A549 (cell line): Measurements from ENCODE around the gene SMAD6. TPM values are rescaled to one million over a fixed set of nuclear protein-coding genes. Genes with fewer than 3 reads are reported as not detected.
A peak's percentile ranks its signal among the peaks of the same experiment; 100 is the strongest.

Experiments used
- ATAC-seq, 2 experiments: fragments of 200-7000 bp in 1 of 2; fragments of >200 bp in 1 of 2; cut with Nextera tagmentation in 1 of 2; cut with Tn5 transposase in 1 of 2; 3 replicates each; pipeline versions ENCODE4 v1.8.0 to v1.9.1; 2018 to 2020; ENCODE audit warnings: mild to moderate bottlenecking in 1 of 2, moderate library complexity in 1 of 2
- CTCF ChIA-PET: fragments of 300-600 bp; sonication (Branson Sonifier 250); formaldehyde crosslinking; extraction: SDS; loops from one replicate; lab custom pipeline; 2021; ENCODE audit warnings: antibody characterized with exemption, inconsistent platforms; lab: Yijun Ruan, JAX
- POLR2A ChIA-PET: fragments of 350-600 bp; formaldehyde crosslinking; extraction: SDS; loops from one replicate; lab custom pipeline; 2021; ENCODE audit warnings: antibody characterized with exemption, inconsistent platforms; lab: Yijun Ruan, JAX
- DNase-seq, 2 experiments: peaks; one replicate each; pipeline versions ENCODE4 v3.0.0 to v3.0.0-alpha.2; 2011 to 2016; ENCODE audit warnings: low read depth in 1 of 2, low spot score in 1 of 2
- FAIRE-seq: peaks from 2 replicates; lab custom pipeline; 2011; peaks lifted over from hg19 to GRCh38; lab: Jason Lieb, UNC
- H3K27ac ChIP-seq, 2 experiments: fragments of >200 bp; sonication (Bioruptor Twin); formaldehyde crosslinking; 3 replicates each; pipeline ENCODE4 v1.5.1; 2016 to 2017
- H3K4me1 ChIP-seq: fragments of >200 bp; sonication (Bioruptor Twin); formaldehyde crosslinking; 3 replicates; pipeline ENCODE4 v1.6.1; 2016
- H3K4me2 ChIP-seq: fragments of >200 bp; sonication (Bioruptor Twin); formaldehyde crosslinking; 3 replicates; pipeline ENCODE4 v1.6.1; 2016
- H3K4me3 ChIP-seq: fragments of >200 bp; sonication (Bioruptor Twin); formaldehyde crosslinking; 3 replicates; pipeline ENCODE4 v1.5.1; 2016
- H3K9me3 ChIP-seq: fragments of >200 bp; sonication (Bioruptor Twin); formaldehyde crosslinking; 3 replicates; pipeline ENCODE4 v1.6.1; 2016
- CEBPB ChIP-seq, 2 experiments: fragments of >200 bp in 1 of 2; sonication (Bioruptor Twin) in 1 of 2; formaldehyde crosslinking in 1 of 2; IDR thresholded peaks; 2 replicates each; pipeline ENCODE4 v1.6.1; 2012 to 2016
- CHD2 ChIP-seq: fragments of 150-350 bp; IDR thresholded peaks from 2 replicates; pipeline ENCODE4 v1.6.1; 2014; ENCODE audit warnings: low read length; ENCODE audit not compliant: partially characterized antibody
- ESRRA ChIP-seq: fragments of 150-350 bp; IDR thresholded peaks from 2 replicates; pipeline ENCODE4 v1.6.1; 2014; ENCODE audit warnings: mild to moderate bottlenecking, low read length, borderline replicate concordance
- FOSL2 ChIP-seq, 2 experiments: fragments of 450-650 bp in 1 of 2; fragments of >200 bp in 1 of 2; sonication (Bioruptor Twin) in 1 of 2; formaldehyde crosslinking; IDR thresholded peaks; 2 replicates each; pipeline versions ENCODE4 v1.5.0 to v1.6.1; 2016 to 2020; ENCODE audit warnings: mild to moderate bottlenecking in 1 of 2, moderate library complexity in 1 of 2
- FOXS1 ChIP-seq: fragments of 250-450 bp; sonication (Bioruptor Pico); IDR thresholded peaks from 2 replicates; pipeline ENCODE4 v1.5.0; 2020; ENCODE audit warnings: mild to moderate bottlenecking, moderate library complexity
- GATA3 ChIP-seq: IDR thresholded peaks from 2 replicates; pipeline ENCODE4 v1.6.1; 2012; ENCODE audit warnings: borderline replicate concordance
- HEYL ChIP-seq: fragments of 250-450 bp; sonication (Bioruptor Pico); IDR thresholded peaks from 2 replicates; pipeline ENCODE4 v1.8.0; 2021; ENCODE audit warnings: mild to moderate bottlenecking, moderate library complexity
- HOXA7 ChIP-seq: fragments of 250-450 bp; sonication (Bioruptor Pico); IDR thresholded peaks from 2 replicates; pipeline ENCODE4 v1.5.0; 2020; ENCODE audit warnings: mild to moderate bottlenecking, moderate library complexity
- HOXB13 ChIP-seq: fragments of 250-450 bp; sonication (Bioruptor Pico); IDR thresholded peaks from 2 replicates; pipeline ENCODE4 v1.5.0; 2020; ENCODE audit warnings: low read depth, mild to moderate bottlenecking, moderate library complexity
- KDM1A ChIP-seq: fragments of 200-600 bp; sonication (generic); IDR thresholded peaks from 2 replicates; pipeline ENCODE4 v1.6.1; 2016; ENCODE audit warnings: low read depth, mild to moderate bottlenecking
- KDM5A ChIP-seq: fragments of 200-600 bp; sonication (generic); IDR thresholded peaks from 2 replicates; pipeline ENCODE4 v1.6.1; 2016; ENCODE audit warnings: antibody characterized with exemption, mild to moderate bottlenecking
- MAZ ChIP-seq: fragments of 150-350 bp; IDR thresholded peaks from 2 replicates; pipeline ENCODE4 v1.6.1; 2014; ENCODE audit warnings: antibody characterized with exemption, low read depth, low read length, borderline replicate concordance
- NFE2L2 ChIP-seq: fragments of 150-350 bp; conservative IDR thresholded peaks from 2 replicates; pipeline ENCODE4 v1.6.1; 2014; ENCODE audit warnings: low read length
- NPAS2 ChIP-seq: fragments of 250-450 bp; sonication (Bioruptor Pico); IDR thresholded peaks from 2 replicates; pipeline ENCODE4 v1.8.0; 2022; ENCODE audit warnings: mild to moderate bottlenecking, moderate library complexity, borderline replicate concordance
- ZFP36 ChIP-seq: fragments of 450-650 bp; IDR thresholded peaks from 2 replicates; pipeline ENCODE4 v1.6.1; 2014; ENCODE audit warnings: borderline replicate concordance; ENCODE audit not compliant: partially characterized antibody
- ZNF302 ChIP-seq: fragments of 250-450 bp; sonication (Bioruptor Pico); IDR thresholded peaks from 2 replicates; pipeline ENCODE4 v1.9.0; 2021; ENCODE audit warnings: inconsistent platforms, mild to moderate bottlenecking, moderate library complexity
- ZSCAN20 ChIP-seq: fragments of 250-450 bp; sonication (Bioruptor Pico); IDR thresholded peaks from 2 replicates; pipeline ENCODE4 v1.8.0; 2022; ENCODE audit warnings: mild to moderate bottlenecking, moderate library complexity
- WGBS: methylation state at CpG from one replicate; pipeline ENCODE4 v1.1.6; 2017; ENCODE audit errors: missing lambda C conversion rate; 5-methylcytosine and 5-hydroxymethylcytosine counted together
- polyA plus RNA-seq, 4 experiments: library from polyadenylated mRNA; depleted of rRNA in 3 of 4; stranded (reverse); fragments of >200 nt; fragmentation: RNase III in 1 of 4; extraction: RNeasy Plus Mini Kit Qiagen cat#74134 plus additional on column Dnase treatment in 1 of 4; gene quantifications; 2 replicates in 3 of 4; 3 replicates in 1 of 4; pipeline ENCODE4 v1.2.3, GENCODE V29; 2011 to 2017
- TF ChIP-seq, protein P1 (sequence below): fragments of 150-350 bp; IDR thresholded peaks from 2 replicates; pipeline ENCODE4 v1.6.1; 2014; ENCODE audit warnings: low read depth, mild to moderate bottlenecking, low read length
- TF ChIP-seq, protein P2 (sequence below): IDR thresholded peaks from 2 replicates; pipeline ENCODE4 v1.6.1; 2012; ENCODE audit warnings: low read depth, borderline replicate concordance
- TF ChIP-seq, protein P3 (sequence below): IDR thresholded peaks from 2 replicates; pipeline ENCODE4 v1.6.1; 2012
- TF ChIP-seq, protein P4 (sequence below): fragments of 250-450 bp; sonication (Bioruptor Pico); IDR thresholded peaks from 2 replicates; pipeline ENCODE4 v1.5.0; 2020; ENCODE audit warnings: low read depth, mild to moderate bottlenecking, moderate library complexity

Gene SMAD6
- polyA plus RNA-seq, 2 of the 4 experiments (the other 2 are of a cell fraction) = 9.6 to 46.6 TPM

DNA sequence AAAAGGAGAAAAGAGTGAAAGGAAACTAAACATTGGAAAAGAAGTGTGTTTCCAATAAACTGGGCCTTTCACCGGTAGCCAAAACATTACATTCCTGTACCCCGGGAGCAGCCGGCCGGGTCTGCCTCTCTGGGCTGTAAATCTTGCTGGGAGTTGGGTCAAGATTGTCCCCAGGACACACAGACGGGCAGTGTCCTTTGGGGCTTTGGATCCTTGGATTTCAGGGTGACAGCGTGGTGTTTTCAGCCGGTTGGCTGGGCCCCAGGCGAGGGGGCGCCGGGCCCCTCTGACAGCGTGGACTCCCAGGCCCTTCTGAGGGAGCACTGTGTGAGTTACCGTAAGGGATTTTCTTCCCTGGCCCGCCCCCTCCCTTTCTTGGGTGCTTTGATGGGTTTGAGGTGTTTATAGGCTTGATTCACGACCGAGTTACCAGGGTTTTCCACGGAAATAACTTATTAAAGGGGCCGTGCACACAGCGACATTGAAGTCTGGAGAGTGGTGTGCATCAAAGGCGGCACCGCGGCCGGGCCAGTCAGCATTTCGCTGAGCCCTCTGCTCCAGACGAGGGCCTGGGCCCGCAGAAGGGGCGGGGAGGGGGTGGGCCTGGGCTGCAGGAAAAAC is 27.4 kb downstream of the SMAD6 start:
- DNase-seq (no peak), FAIRE-seq (no peak), ATAC-seq (no peak)
- H3K4me3 ChIP-seq = no peak overlapping the region
- peaks cover 39% of the 10 kb centered on the region for H3K4me1 ChIP-seq
- H3K27ac ChIP-seq = peak overlapping the region in 1 of 2 experiments; percentile 58; a peak in 3 of 6 replicates
- ChIA-PET CTCF (interaction anchor here (0.8 to 11.3 kb wide), 4 partner anchors 10 to 134 kb away, joined by 3 to 182 read pairs (median 4); partner anchors contain the start of gene SMAD6), POLR2A (no interaction called here)
- TF ChIP-seq MAZ (no peak), CEBPB (IDR thresholded peaks at IDR 0.05) (no peak), NFE2L2 (no peak), FOXS1 (no peak), CHD2 (no peak), ESRRA (no peak), ZFP36 (no peak), HEYL (no peak), ZSCAN20 (no peak), HOXB13 (CRISPR knock-in tag) (no peak), GATA3 (no peak)
- TF ChIP-seq, protein P1, sequence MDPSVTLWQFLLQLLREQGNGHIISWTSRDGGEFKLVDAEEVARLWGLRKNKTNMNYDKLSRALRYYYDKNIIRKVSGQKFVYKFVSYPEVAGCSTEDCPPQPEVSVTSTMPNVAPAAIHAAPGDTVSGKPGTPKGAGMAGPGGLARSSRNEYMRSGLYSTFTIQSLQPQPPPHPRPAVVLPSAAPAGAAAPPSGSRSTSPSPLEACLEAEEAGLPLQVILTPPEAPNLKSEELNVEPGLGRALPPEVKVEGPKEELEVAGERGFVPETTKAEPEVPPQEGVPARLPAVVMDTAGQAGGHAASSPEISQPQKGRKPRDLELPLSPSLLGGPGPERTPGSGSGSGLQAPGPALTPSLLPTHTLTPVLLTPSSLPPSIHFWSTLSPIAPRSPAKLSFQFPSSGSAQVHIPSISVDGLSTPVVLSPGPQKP = no peak
- TF ChIP-seq, protein P2, sequence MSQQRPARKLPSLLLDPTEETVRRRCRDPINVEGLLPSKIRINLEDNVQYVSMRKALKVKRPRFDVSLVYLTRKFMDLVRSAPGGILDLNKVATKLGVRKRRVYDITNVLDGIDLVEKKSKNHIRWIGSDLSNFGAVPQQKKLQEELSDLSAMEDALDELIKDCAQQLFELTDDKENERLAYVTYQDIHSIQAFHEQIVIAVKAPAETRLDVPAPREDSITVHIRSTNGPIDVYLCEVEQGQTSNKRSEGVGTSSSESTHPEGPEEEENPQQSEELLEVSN = no peak
- WGBS = 87% methylated on average over 26 of the region's 26 CpGs
- H3K4me2 ChIP-seq = no peak overlapping the region
- H3K9me3 ChIP-seq = no peaks in the 10 kb centered on the region

DNA sequence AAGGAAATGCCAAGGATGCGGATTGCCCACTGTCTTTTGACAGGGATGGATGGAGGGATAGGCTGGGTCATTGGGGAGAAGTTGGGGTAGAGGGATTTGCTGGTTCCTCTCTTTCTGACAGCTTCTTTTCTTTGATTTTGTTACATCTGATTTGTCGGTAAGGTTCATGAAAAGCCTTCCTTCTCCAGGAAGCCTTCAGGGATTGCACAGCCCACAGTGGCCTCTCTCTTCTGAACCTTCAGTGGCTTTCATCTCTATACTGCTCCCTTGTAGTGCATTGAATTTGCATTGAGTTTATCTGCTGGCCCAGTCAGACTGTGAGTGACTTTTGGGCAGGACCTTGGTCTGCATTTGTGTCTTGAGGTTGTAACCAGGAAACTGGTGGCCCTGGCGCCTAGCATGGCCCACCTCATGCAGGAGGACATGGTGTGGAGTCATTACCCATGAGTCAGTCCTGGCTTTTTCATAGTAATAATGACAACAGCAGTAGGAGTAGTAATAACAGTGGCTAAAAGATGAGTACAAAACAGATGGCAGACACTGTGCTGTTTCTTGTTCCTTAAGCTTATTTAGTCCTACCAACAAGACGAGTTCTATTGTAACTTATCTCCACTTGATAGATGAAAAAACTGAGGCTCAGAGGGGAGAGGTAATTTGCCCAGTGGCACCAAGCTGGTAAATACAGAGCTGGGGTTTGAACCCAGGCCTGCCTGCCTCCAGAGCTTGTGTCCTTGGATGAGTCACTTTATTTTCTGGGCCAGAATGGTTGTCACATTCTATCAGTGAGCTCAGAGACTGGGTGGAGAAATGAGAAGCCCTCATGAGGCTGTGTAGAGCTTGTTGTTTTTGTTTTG is 28.4 kb downstream of the SMAD6 start:
- H3K4me1 ChIP-seq = peaks cover 38% of the 10 kb centered on the region
- no peaks in the 10 kb centered on the region for H3K9me3 ChIP-seq
- TF ChIP-seq, protein P3, sequence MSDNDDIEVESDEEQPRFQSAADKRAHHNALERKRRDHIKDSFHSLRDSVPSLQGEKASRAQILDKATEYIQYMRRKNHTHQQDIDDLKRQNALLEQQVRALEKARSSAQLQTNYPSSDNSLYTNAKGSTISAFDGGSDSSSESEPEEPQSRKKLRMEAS = 0 out of 2 replicates have a peak, but pooled peaks have one; percentile 41
- no peak for TF ChIP-seq FOSL2 (IDR thresholded peaks at IDR 0.05)
- peak; percentile 66 for TF ChIP-seq FOSL2 (CRISPR knock-in tag; IDR thresholded peaks at IDR 0.05)
- no peak for TF ChIP-seq NPAS2 (CRISPR knock-in tag)
- no peak for TF ChIP-seq KDM5A
- 0 out of 2 replicates have a peak, but pooled peaks have one; percentile 30 for TF ChIP-seq KDM1A
- no peak for TF ChIP-seq GATA3
- peak; percentile 98 for TF ChIP-seq ZFP36
- ChIA-PET CTCF (interaction anchor here (0.8 to 1.5 kb wide), 7 partner anchors 17 to 127 kb away, joined by 3 to 5 read pairs (median 3); no protein-coding TSS in a partner anchor), POLR2A (interaction anchor here (0.9 kb wide), 2 partner anchors 8 to 36 kb away, joined by 3 read pairs; no protein-coding TSS in a partner anchor)
- FAIRE-seq (peak; percentile 63), DNase-seq (peak in 1 of 2 experiments; percentile 48), ATAC-seq (peak; percentile 54 to 58; a peak in 5 of 6 replicates)
- H3K4me3 ChIP-seq = no peak overlapping the region
- 73% methylated on average over 4 of the region's 4 CpGs for WGBS
- H3K27ac ChIP-seq = peak overlapping the region; percentile 9 to 58; a peak in 4 of 6 replicates
- H3K4me2 ChIP-seq = peak overlapping the region; percentile 30

DNA sequence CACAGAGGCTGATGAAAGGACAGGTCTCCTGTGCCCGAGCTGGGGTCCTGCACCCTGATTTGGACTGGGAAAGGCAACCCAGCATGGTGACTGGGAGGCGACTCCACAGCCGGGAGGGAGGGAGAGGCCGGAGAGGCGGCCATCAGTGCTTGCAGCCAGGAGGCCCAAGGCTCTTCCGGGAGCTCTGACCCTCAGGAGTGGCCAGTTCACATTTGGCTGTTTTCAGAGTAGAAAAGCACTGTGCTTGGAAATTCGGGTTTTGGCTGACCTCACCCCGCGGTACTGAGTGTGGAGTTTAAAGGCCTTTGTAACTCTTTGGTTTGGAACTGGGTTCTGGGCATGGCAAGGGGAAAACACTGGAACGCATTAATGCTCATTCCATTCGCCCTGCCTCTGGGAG is 31.9 kb downstream of the SMAD6 start:
- DNase-seq = no peak
- no peak for TF ChIP-seq HOXA7 (CRISPR knock-in tag)
- TF ChIP-seq, protein P4, sequence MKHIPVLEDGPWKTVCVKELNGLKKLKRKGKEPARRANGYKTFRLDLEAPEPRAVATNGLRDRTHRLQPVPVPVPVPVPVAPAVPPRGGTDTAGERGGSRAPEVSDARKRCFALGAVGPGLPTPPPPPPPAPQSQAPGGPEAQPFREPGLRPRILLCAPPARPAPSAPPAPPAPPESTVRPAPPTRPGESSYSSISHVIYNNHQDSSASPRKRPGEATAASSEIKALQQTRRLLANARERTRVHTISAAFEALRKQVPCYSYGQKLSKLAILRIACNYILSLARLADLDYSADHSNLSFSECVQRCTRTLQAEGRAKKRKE (CRISPR knock-in tag) = no peak
- no peak for TF ChIP-seq ZNF302 (CRISPR knock-in tag)
- TF ChIP-seq, all 56 proteins: peak for 0
- WGBS = 89% methylated on average over 11 of the region's 11 CpGs
- H3K4me3 ChIP-seq = no peak overlapping the region
- POLR2A ChIA-PET = no interaction called here
- H3K9me3 ChIP-seq = no peaks in the 10 kb centered on the region
- CTCF ChIA-PET = interaction anchor here (1.1 to 42.9 kb wide), 5 partner anchors 10 to 118 kb away, joined by 4 to 779 read pairs (median 24); partner anchors contain the start of gene SMAD6
- FAIRE-seq (no peak), ATAC-seq (no peak)
- no peak overlapping the region for H3K4me2 ChIP-seq
- H3K4me1 ChIP-seq = peaks cover 41% of the 10 kb centered on the region
- H3K27ac ChIP-seq = peak overlapping the region in 1 of 2 experiments; percentile 33; a peak in 2 of 6 replicates
